ENCODE results near the gene RDH5.

- TF ChIP-seq, protein P1, sequence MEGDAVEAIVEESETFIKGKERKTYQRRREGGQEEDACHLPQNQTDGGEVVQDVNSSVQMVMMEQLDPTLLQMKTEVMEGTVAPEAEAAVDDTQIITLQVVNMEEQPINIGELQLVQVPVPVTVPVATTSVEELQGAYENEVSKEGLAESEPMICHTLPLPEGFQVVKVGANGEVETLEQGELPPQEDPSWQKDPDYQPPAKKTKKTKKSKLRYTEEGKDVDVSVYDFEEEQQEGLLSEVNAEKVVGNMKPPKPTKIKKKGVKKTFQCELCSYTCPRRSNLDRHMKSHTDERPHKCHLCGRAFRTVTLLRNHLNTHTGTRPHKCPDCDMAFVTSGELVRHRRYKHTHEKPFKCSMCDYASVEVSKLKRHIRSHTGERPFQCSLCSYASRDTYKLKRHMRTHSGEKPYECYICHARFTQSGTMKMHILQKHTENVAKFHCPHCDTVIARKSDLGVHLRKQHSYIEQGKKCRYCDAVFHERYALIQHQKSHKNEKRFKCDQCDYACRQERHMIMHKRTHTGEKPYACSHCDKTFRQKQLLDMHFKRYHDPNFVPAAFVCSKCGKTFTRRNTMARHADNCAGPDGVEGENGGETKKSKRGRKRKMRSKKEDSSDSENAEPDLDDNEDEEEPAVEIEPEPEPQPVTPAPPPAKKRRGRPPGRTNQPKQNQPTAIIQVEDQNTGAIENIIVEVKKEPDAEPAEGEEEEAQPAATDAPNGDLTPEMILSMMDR (conservative IDR thresholded peaks at IDR 0.05): no peak
- TF ChIP-seq ZFX (IDR thresholded peaks at IDR 0.05): no peak
Observed at GRCh38 chr12:55771736-55772135, 51.5 kb downstream of the RDH5 start.

All from C4-2B (cell line).